Esophagus squamous epithelium (tissue), 4 donors: ENCODE results near the gene CDHR2.

Experiments used
- POLR2A ChIP-seq, 4 donors: fragments of 450-650 bp; IDR thresholded peaks; one replicate each; pipeline ENCODE4 v1.6.1; 2017; ENCODE audit warnings: antibody characterized with exemption in 4 of 4, mild to moderate bottlenecking in 4 of 4, moderate library complexity in 3 of 4
- TF ChIP-seq, protein P1 (sequence below), 6 experiments: fragments of 450-650 bp in 4 of 6; fragments of 200-600 bp in 2 of 6; sonication (generic) in 2 of 6; IDR thresholded peaks; one replicate each; pipeline ENCODE4 v1.5.1; 2016 to 2019; ENCODE audit warnings: antibody characterized with exemption in 6 of 6, mild to moderate bottlenecking in 4 of 6, moderate library complexity in 4 of 6

DNA sequence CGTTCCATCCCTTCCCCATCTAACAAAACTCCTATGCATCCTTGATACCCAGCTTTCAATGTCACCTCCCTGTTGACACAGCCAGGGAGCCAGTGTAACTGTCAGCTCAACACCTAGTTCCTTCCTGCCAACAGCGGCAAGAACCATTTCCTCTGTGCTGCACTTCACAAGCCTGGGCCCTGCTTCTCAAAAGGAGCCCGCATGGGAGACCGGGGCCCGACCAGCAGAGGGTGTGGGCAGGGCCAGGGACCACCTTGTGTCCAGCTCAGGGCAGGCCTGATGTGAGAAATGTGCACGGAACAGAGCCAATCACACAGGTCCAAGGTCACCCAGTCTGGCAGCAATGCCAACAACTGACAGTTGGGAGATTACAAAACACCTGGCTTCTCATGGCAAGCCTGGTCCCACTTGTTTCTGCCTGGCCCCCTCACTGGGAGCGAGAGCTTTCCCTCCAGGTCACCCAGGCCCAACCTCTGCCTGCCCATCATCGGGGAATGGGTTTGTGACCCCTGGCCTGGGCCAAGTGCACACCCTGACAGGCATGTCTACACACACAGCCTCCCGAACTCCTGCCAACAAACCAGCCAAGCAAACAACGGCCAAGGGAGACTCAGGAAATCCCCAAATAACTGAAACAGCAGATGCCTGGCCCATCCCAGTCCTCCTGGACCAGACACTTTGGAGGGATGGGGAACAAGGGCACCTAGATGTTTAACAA lies 15.1 kb upstream of the CDHR2 start:
- TF ChIP-seq, protein P1, sequence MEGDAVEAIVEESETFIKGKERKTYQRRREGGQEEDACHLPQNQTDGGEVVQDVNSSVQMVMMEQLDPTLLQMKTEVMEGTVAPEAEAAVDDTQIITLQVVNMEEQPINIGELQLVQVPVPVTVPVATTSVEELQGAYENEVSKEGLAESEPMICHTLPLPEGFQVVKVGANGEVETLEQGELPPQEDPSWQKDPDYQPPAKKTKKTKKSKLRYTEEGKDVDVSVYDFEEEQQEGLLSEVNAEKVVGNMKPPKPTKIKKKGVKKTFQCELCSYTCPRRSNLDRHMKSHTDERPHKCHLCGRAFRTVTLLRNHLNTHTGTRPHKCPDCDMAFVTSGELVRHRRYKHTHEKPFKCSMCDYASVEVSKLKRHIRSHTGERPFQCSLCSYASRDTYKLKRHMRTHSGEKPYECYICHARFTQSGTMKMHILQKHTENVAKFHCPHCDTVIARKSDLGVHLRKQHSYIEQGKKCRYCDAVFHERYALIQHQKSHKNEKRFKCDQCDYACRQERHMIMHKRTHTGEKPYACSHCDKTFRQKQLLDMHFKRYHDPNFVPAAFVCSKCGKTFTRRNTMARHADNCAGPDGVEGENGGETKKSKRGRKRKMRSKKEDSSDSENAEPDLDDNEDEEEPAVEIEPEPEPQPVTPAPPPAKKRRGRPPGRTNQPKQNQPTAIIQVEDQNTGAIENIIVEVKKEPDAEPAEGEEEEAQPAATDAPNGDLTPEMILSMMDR (IDR thresholded peaks at IDR 0.05) = no peak
- no peak for TF ChIP-seq POLR2A (IDR thresholded peaks at IDR 0.05)
